ENCODE data around the gene PATJ. TPM values are rescaled to one million over a fixed set of nuclear protein-coding genes. Genes with fewer than 3 reads are reported as not detected.

PATJ gene, protein sequence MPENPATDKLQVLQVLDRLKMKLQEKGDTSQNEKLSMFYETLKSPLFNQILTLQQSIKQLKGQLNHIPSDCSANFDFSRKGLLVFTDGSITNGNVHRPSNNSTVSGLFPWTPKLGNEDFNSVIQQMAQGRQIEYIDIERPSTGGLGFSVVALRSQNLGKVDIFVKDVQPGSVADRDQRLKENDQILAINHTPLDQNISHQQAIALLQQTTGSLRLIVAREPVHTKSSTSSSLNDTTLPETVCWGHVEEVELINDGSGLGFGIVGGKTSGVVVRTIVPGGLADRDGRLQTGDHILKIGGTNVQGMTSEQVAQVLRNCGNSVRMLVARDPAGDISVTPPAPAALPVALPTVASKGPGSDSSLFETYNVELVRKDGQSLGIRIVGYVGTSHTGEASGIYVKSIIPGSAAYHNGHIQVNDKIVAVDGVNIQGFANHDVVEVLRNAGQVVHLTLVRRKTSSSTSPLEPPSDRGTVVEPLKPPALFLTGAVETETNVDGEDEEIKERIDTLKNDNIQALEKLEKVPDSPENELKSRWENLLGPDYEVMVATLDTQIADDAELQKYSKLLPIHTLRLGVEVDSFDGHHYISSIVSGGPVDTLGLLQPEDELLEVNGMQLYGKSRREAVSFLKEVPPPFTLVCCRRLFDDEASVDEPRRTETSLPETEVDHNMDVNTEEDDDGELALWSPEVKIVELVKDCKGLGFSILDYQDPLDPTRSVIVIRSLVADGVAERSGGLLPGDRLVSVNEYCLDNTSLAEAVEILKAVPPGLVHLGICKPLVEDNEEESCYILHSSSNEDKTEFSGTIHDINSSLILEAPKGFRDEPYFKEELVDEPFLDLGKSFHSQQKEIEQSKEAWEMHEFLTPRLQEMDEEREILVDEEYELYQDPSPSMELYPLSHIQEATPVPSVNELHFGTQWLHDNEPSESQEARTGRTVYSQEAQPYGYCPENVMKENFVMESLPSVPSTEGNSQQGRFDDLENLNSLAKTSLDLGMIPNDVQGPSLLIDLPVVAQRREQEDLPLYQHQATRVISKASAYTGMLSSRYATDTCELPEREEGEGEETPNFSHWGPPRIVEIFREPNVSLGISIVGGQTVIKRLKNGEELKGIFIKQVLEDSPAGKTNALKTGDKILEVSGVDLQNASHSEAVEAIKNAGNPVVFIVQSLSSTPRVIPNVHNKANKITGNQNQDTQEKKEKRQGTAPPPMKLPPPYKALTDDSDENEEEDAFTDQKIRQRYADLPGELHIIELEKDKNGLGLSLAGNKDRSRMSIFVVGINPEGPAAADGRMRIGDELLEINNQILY (N-terminal part only)
- total RNA-seq (10 to 100 TPM; 17.1 to 49.9 (median 29.3) TPM), polyA plus RNA-seq (10 to 100 TPM in 2 of 3 donors, 1 to 10 TPM in 1; 2.0 to 12.2 (median 10.8) TPM)
- long read RNA-seq, donor 1, partial matches to known transcripts: 9 of 20 reads
- long read RNA-seq, donor 1, other reads (novel, unspliced or antisense): 11 of 20 reads
- long read RNA-seq, donor 2, full-length matches to known transcripts: 1 of 25 reads
- long read RNA-seq, donor 2, partial matches to known transcripts: 13 of 25 reads
- long read RNA-seq, donor 2, other reads (novel, unspliced or antisense): 11 of 25 reads

DNA sequence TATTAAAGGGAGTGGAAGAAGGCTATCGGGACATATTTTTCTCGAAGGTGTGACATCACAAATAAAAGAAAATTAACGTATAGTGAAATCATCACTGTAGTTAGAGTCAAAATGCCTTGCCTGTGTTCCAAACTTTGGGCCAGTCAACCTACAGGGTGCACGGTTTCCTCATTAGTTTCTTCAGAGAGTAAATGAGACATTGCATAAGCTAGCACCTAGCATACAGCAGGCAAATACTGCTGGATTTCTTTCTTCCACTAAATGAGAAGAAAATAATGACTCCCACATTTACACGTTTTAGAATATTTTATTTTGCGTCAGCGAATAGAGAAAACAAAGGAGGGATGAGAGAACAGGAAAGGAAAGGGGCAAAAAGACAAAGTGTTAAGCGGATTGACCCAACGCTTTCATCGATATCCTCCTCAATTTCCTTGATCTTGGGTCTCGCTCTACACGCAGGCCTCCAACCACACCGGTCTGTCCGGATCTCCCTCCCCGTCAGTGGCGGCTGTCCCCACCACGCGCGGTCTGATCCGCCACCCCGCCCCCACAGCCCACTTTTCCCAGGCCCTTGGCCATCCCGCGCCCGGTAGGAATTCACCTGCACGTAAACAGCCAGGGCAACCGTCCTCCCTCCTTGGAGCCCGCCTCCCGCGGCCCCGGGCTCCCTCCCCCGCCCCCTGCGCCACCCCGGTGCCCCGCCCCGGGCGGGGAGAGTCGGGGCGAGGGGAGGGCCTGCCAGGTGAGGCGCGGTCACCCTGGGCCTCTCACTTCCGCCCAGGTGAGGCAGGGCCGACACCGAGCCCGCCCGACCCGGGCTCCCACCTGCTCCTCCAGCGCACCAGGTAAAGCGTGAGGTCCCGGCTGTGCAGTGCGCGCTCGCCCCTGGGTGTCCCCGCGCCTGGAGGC is at the start of gene PATJ:
TSS of gene PATJ (plus strand) at position 770 of the 909 bp plus-strand sequence. CDS start 20,413 bp downstream, outside the sequence.
- no peaks in the 10 kb centered on the region for H3K9me3 ChIP-seq
- peak; percentile 34 to 73 for DNase-seq
- peaks cover 17% of the 10 kb centered on the region for H3K4me1 ChIP-seq
- TF ChIP-seq, protein P1, sequence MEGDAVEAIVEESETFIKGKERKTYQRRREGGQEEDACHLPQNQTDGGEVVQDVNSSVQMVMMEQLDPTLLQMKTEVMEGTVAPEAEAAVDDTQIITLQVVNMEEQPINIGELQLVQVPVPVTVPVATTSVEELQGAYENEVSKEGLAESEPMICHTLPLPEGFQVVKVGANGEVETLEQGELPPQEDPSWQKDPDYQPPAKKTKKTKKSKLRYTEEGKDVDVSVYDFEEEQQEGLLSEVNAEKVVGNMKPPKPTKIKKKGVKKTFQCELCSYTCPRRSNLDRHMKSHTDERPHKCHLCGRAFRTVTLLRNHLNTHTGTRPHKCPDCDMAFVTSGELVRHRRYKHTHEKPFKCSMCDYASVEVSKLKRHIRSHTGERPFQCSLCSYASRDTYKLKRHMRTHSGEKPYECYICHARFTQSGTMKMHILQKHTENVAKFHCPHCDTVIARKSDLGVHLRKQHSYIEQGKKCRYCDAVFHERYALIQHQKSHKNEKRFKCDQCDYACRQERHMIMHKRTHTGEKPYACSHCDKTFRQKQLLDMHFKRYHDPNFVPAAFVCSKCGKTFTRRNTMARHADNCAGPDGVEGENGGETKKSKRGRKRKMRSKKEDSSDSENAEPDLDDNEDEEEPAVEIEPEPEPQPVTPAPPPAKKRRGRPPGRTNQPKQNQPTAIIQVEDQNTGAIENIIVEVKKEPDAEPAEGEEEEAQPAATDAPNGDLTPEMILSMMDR (IDR thresholded peaks at IDR 0.05): no peak
- 5 to 9% (median 8%) methylated on average over 33 to 54 of the region's 54 CpGs for WGBS, 3 donors
- peak within 1 kb of the TSS; percentile 96 for H3K27ac ChIP-seq
- peak within 1 kb of the TSS; percentile 85 for H3K4me3 ChIP-seq
- no peaks in the 10 kb centered on the region for H3K27me3 ChIP-seq (ENCODE audit: insufficient read depth in 3 of 3, low read length in 2 of 3)
- no peaks in the 10 kb centered on the region for H3K36me3 ChIP-seq (ENCODE audit: insufficient read depth in 1 of 2, low read depth in 1 of 2)
- peak; percentile 75 to 83 (median 82) for ATAC-seq
- intact Hi-C loops (cut with DNase I): loop anchor here in 1 of 2 donors (2.0 kb wide), 1 partner anchor 17 kb away; the partner anchor contains the start of gene TM2D1

DNA sequence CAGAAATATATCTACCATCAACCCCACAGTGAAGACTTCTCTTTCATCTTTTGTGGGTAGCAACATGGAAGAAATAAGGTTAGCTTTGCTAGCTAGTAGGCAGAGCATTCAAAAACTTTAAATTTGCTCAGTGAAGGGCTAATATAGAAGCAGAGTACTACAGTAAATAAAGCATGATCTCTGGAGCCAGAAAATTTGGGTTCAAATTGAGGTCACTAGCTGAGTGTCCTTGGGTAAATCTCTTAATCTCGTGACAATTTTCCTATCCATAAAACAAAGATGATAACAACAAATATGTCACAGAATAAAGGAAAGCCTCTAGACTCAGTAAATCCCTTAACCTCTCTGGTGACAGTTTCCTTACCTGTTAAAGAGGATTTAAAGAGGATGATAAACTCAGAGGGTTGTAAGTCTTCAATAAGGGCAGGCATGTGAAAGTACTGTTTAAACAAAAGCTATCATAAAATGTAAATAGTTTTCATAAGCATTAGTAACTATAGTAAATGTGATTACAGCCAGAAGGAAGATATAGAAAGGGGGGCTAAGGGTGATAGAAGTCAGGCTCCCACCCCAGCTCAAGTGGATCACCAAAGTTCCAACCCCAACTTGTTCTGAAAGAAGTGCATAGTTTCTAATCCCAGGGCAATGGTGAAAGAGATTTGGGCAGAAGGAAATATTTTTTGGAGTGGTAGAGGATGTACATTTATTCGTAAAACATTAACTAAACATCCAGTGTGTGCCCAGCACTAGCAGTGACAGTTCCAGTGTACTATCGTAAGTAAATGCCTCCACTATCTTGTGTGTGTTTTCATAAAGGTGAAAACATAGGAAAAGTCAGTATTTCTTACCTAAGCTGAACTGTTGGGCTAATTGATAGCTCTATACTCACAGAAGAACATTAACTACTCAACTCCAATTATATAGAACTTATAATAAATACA is 42.1 kb upstream of the PATJ start:
- intact Hi-C loops (cut with DNase I): no loop called here
- Histone ChIP-seq H3K27ac (no peak overlapping the region), H3K4me3 (no peak overlapping the region), H3K27me3 (ENCODE audit: insufficient read depth in 3 of 3, low read length in 2 of 3) (no peaks in the 10 kb centered on the region), H3K9me3 (no peaks in the 10 kb centered on the region), H3K36me3 (ENCODE audit: insufficient read depth in 1 of 2, low read depth in 1 of 2) (peaks cover 5 to 77% of the 10 kb centered on the region in 2 donors), H3K4me1 (no peaks in the 10 kb centered on the region)
- DNase-seq: no peak
- no peak for ATAC-seq
- 69 to 71% (median 71%) methylated on average over 3 of the region's 3 CpGs for WGBS, 3 donors
- TF ChIP-seq, protein P1 (IDR thresholded peaks at IDR 0.05): no peak

DNA sequence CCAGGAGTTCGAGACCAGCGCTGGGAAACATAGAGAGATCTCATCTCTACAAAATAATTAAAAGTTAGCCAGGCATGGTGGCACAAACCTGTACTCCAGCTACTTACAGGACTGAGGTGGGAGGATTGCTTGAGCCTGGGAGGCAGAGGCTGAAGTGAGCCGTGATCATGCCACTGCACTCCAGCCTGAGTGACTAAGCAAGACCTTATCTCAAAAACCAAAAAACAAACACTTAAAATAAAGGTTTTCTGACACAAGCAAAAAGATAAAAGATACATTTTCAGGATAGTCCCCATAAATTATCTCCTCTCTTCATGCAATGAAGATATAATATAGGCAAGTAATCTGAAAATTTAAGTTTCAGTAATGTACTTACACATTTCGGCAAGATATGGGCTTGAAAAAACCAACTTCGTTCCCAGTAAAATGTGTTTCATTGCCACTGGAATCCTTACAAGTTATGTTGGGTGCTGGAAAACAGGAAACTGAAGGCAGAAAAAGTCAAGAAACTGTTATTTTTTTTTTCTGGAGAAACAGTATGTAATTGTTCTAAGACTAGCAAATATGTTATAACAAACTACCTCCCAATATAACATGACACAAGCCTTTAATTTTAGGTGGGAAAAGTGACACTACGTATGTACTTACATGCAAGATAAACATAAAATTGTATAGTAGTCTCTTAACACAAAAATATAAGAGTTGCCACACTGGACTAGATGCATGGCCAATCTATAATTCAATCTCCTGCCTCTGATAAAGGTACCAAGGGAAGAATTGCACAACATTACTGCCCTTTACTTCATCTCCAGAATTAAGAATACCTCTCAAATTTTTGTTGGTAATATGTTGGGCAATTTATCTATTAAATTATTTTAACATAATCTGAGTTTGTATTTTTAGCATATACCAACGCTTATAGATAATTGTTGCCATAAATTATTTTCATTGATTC is 33.0 kb upstream of the PATJ start:
- no peaks in the 10 kb centered on the region for H3K27me3 ChIP-seq (ENCODE audit: insufficient read depth in 3 of 3, low read length in 2 of 3)
- H3K4me1 ChIP-seq: no peaks in the 10 kb centered on the region
- WGBS, 3 donors: 97% methylated on average over 7 of the region's 7 CpGs
- H3K27ac ChIP-seq: no peak overlapping the region
- ATAC-seq (no peak), DNase-seq (no peak)
- no peak overlapping the region for H3K4me3 ChIP-seq
- peaks cover 0 to 54% of the 10 kb centered on the region in 2 donors for H3K36me3 ChIP-seq (ENCODE audit: insufficient read depth in 1 of 2, low read depth in 1 of 2)
- intact Hi-C loops (cut with DNase I): no loop called here
- no peaks in the 10 kb centered on the region for H3K9me3 ChIP-seq
- TF ChIP-seq, protein P1 (IDR thresholded peaks at IDR 0.05): no peak

Data from psoas muscle (tissue), 8 donors.